NOMO-1 treated with dmso at 0.1 percent for 144 hours (cell line): ENCODE measurements around the gene SPATA17.

Experiments
- DNase-seq: peaks from one replicate; lab custom pipeline; 2025; ENCODE audit not compliant: unreplicated experiment; lab: John Stamatoyannopoulos, UW

The SPATA17 gene

DNA sequence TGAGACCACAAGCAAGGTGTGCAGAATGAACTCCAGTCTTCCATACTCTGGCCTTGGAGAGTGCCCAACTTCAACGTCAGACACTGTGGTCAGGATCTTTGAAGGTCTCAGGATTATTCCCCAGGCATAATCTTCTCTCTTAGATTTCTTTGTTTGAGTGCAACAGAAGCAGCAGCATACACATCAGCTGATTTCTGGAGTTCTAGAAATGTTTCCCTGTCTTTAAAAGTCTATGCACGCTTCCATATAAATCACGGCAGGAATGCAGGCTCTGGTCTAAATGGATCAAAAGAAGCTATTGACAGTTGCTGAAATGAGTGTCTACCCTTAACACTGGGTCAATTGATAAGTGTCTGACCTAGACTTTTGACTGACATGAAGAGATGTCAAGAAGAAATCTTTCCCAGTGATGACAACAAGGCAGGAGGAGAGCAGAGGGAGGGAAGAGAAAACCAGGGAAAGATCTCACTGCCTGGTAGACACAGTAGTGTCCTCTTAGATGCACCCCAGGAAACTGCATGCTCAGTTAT lies 279.7 kb downstream of the SPATA17 start:
- no peak for DNase-seq

DNA sequence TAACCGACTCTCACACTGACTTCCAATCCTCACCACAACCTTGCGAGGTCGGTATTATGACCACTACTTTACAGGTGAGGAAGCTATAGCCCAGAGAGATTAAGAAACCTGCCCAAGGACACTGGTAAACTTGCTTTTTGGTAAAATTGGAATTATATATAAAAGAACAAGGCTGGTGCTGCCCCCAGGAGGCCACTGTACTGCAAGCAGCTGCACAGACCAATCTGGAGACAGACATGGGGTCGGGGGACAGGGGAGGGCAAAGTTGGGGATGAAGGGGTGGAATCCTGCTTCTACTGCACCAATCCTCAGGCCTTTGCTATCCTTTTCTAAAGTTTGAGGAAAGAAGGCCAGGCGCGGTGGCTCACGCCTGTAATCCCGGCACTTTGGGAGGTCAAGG lies 280.8 kb downstream of the SPATA17 start:
- DNase-seq = no peak

DNA sequence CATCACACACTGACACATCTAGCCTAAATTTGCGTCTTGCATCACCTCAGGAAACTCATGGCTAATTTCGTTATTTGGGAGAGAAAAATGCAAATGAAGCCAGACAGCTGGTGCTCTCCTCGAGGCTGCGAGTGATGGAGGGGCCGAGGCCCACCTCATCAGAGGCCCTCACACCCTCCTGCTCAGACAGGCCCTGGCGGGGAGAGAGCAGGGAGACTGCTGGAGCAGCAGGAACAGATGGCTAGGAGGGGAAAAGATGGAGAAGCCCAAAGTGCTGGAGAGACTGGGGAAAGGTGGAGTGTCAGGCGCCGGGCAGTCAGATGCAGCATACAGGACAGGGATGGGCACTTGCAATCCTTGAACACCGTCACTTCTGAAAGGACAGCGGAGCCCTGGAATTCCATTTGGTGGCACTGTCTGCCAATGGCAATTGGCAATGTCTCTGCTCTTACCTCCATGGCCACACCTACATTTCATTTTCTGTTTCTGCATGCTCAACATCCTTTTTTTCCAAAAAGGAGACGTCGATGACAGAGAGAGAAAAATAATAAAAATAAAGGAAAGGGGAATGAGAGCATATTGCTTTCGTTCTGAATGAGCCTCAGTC lies 286.2 kb downstream of the SPATA17 start:
- no peak for DNase-seq

DNA sequence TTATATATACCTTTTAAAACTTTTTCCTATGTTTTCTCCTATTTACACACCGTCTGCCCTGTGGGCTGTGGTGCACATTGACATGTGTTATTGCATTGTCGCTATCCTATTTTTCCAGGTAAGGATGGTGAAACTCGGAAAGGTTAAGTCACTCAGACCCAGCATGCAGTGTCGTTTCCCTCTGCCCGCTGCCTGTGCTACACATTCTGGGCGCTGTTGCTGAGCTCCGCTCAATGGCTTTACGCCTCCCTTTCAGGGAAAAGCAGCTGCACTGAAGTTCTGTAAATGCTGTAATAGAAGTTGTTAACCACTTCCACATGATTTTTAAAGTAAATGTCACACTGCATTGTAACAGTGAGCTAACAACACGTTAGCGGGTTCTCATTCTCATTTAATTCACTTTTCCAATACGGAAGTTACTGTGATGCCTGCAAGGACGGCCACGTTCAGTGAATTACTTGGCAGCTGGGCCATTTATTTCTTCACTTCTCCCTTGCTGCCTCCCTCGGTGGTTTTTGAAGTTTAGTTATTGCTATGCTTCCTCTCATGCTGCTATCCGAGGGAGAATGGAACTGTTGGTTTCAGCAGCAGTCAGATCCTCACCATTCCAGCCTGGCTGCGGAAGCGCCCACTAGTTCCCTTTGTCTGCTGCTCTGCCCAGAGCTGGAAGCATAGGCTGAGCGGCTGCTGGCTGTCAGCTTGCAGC lies 288.7 kb downstream of the SPATA17 start:
- no peak for DNase-seq
